Parathyroid adenoma (tissue), 2 donors: ENCODE data around the gene NKD1.

Source experiments
- H2AFZ ChIP-seq: fragments of 300-600 bp; sonication (generic); one replicate; pipeline ENCODE4 v1.7.0; 2017; ENCODE audit warnings: antibody characterized with exemption, mild to moderate bottlenecking
- H3K27ac ChIP-seq: fragments of 300-600 bp; sonication (generic); one replicate; pipeline ENCODE4 v1.7.0; 2017
- H3K27me3 ChIP-seq: fragments of 300-600 bp; sonication (generic); one replicate; pipeline ENCODE4 v1.7.0; 2017; ENCODE audit warnings: low read length; ENCODE audit not compliant: control insufficient read depth, insufficient read depth
- H3K36me3 ChIP-seq: fragments of 300-600 bp; sonication (generic); one replicate; pipeline ENCODE4 v1.7.0; 2017; ENCODE audit warnings: low read length; ENCODE audit not compliant: control insufficient read depth, insufficient read depth
- H3K4me1 ChIP-seq: fragments of 300-600 bp; sonication (generic); one replicate; pipeline ENCODE4 v1.7.0; 2017; ENCODE audit warnings: control low read depth
- H3K4me2 ChIP-seq: fragments of 300-600 bp; sonication (generic); one replicate; pipeline ENCODE4 v1.7.0; 2017; ENCODE audit warnings: low read length
- H3K4me3 ChIP-seq: fragments of 300-600 bp; sonication (generic); one replicate; pipeline ENCODE4 v1.7.0; 2017; ENCODE audit warnings: low read depth, low read length
- H3K79me2 ChIP-seq: fragments of 300-600 bp; sonication (generic); one replicate; pipeline ENCODE4 v1.7.0; 2017; ENCODE audit warnings: control low read depth
- H3K9ac ChIP-seq: fragments of 300-600 bp; sonication (generic); one replicate; pipeline ENCODE4 v1.7.0; 2017; ENCODE audit warnings: mild to moderate bottlenecking
- H3K9me3 ChIP-seq: fragments of 300-600 bp; sonication (generic); one replicate; pipeline ENCODE4 v1.7.0; 2017; ENCODE audit warnings: low read length; ENCODE audit not compliant: control insufficient read depth
- CTCF ChIP-seq: fragments of 300-600 bp; sonication (generic); IDR thresholded peaks from one replicate; pipeline ENCODE4 v1.7.0; 2017; ENCODE audit warnings: antibody characterized with exemption, mild to moderate bottlenecking
- donor health status: primary hyperparathyroidism.

Gene NKD1

DNA sequence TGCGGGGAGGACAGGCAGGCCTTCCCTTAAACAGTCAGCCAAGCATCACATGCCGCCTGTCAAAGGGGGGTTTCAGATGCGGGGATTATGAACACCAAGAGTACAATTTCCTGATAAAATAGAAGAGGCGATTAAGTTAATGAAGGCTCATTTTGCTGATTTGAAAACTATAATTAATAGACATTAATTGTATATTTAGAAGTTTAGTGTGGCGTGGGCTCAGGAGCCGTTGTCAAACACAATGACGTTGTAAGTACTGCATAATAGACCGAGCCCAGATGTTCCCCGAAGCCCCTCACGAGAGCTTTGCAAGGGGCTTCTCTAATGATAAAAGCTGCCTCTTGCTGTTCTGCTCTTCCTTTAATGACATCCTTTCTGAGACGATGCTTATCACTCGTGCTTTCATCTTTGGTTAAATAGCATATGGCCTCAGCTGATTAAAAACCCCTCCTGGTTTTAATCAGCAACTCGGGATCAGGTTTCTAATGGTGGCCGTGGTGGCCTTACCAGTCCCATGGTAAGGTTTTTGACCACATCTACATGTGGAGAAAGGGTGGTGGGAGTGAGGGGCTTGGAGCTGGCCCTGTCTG is 104.7 kb downstream of the NKD1 start:
- H2AFZ ChIP-seq = no peak overlapping the region
- no peaks in the 10 kb centered on the region for H3K27me3 ChIP-seq
- H3K79me2 ChIP-seq = no peaks in the 10 kb centered on the region
- no peaks in the 10 kb centered on the region for H3K36me3 ChIP-seq
- no peak overlapping the region for H3K4me2 ChIP-seq
- no peak overlapping the region for H3K27ac ChIP-seq
- no peaks in the 10 kb centered on the region for H3K9me3 ChIP-seq
- no peak overlapping the region for H3K4me3 ChIP-seq
- no peak for TF ChIP-seq CTCF
- no peaks in the 10 kb centered on the region for H3K4me1 ChIP-seq
- H3K9ac ChIP-seq = no peak overlapping the region

DNA sequence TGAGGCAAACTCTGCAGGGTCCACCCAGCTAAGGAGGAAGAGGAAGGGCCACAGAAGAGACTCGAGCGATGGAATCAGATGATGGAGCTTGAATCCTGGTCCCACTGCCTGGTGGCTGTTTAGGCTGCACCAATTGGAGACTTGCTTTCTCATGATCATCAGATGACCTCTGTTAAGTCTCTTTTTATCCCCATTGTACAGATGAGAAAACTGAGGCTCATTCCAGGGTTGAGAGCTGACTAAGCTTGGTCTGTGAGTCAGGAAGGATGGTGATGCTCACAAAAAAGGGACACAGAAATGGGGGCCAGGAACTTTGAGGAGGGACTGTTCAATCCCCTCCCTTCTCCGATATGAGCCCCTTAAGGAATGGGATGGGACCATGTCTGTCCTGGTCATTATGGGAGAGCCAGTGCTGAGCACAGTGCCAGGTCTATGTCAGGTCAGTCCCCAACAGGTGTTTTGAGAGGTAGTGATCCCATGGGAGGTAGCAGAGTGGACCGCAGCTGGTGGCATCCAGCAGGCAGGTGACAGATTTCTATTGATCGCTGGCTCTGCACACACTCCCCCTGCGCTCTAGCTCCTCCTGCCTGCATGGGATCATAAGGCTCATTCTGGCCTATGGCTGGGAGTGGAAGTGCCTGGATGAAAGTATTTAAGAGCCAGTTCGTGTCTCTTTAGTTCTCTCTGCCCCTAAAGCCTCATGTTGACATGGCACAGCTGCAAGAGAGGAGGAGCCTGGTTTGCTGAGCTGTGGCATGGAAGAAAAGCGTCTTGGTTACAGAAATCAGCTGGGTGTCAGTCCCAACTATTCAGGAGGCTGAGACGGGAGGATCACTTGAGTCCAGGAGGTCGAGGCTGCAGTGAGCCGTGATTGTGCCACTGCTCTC is 105.7 kb downstream of the NKD1 start:
- Histone ChIP-seq H3K4me1 (no peaks in the 10 kb centered on the region), H3K79me2 (no peaks in the 10 kb centered on the region), H3K9me3 (no peaks in the 10 kb centered on the region), H3K27ac (no peak overlapping the region), H3K4me2 (no peak overlapping the region), H3K9ac (no peak overlapping the region), H3K36me3 (no peaks in the 10 kb centered on the region), H3K4me3 (no peak overlapping the region), H3K27me3 (no peaks in the 10 kb centered on the region), H2AFZ (no peak overlapping the region)
- no peak for TF ChIP-seq CTCF

- Histone ChIP-seq H3K9me3 (no peaks in the 10 kb centered on the region), H3K4me1 (no peaks in the 10 kb centered on the region), H3K4me3 (no peak overlapping the region), H3K36me3 (no peaks in the 10 kb centered on the region), H3K79me2 (no peaks in the 10 kb centered on the region), H3K27ac (no peak overlapping the region), H3K9ac (no peak overlapping the region), H2AFZ (no peak overlapping the region), H3K27me3 (no peaks in the 10 kb centered on the region), H3K4me2 (no peak overlapping the region)
- no peak for TF ChIP-seq CTCF
Observed at GRCh38 chr16:50655558-50656055, 107.4 kb downstream of the NKD1 start.

DNA sequence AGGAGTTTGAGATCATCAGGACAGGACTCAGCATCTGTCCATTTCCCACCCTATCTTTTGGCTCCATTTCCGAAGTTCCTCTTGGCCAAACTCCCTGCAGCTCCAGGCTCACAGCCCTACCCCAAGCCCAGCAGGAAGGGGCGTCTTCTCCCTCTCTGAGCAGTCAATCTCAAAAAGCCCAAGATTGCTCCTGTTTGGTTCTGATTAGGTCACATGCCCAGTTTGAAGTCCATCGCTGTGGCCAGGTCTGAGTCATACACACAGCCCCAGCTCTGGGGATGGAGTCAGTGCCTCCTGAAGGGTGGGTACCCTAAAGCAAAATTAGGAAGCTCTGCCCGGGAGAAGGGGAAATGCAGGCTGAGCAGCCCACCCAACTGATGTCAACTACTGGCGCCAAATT is 109.0 kb downstream of the NKD1 start:
- Histone ChIP-seq H3K9ac (no peak overlapping the region), H3K4me3 (no peak overlapping the region), H3K4me2 (no peak overlapping the region), H3K27ac (no peak overlapping the region), H3K4me1 (no peaks in the 10 kb centered on the region), H3K79me2 (no peaks in the 10 kb centered on the region), H3K36me3 (no peaks in the 10 kb centered on the region), H3K27me3 (no peaks in the 10 kb centered on the region), H2AFZ (no peak overlapping the region), H3K9me3 (no peaks in the 10 kb centered on the region)
- no peak for TF ChIP-seq CTCF
